GM21825 (cell line): Measurements from ENCODE around the gene CNP.
"Not testable (repeated sequence)": the region's sequence is repeated elsewhere in the genome, so short reads cannot be mapped to it uniquely, and the experiment has no call there.

Experiments
- ATAC-seq: cut with Tn5 transposase; IDR thresholded peaks from one replicate; pipeline ENCODE4 v1.9.1; 2021; ENCODE audit warnings: mild to moderate bottlenecking, moderate library complexity; ENCODE audit not compliant: unreplicated experiment

The CNP gene

DNA sequence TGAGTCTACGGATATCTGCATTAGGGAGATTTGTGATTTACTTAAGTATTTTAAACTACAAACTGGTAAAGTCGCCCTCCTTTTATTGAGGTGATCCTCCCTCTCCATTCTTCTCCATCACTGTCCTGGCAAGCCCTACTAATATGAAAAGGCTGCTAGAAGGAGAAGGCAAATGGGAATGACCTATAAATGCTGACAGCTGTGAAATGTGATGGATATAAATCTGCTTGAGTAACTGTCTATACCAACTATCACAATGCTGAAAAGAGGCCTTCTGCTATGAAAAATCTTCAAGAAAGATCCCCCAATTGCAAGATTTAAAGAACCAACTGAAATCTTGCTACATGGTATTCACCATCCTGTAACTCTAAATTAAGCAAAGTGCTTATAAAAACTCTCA is 35.1 kb downstream of the CNP start:
- ATAC-seq, result no peak

- no peak for ATAC-seq
Observed at GRCh38 chr17:42002175-42002791, 35.7 kb downstream of the CNP start.

GRCh38 chr17:42002792-42003301 is 36.3 kb downstream of the CNP start:
- no peak for ATAC-seq

- ATAC-seq, result no peak
Observed at GRCh38 chr17:42005166-42005565, 38.6 kb downstream of the CNP start.

DNA sequence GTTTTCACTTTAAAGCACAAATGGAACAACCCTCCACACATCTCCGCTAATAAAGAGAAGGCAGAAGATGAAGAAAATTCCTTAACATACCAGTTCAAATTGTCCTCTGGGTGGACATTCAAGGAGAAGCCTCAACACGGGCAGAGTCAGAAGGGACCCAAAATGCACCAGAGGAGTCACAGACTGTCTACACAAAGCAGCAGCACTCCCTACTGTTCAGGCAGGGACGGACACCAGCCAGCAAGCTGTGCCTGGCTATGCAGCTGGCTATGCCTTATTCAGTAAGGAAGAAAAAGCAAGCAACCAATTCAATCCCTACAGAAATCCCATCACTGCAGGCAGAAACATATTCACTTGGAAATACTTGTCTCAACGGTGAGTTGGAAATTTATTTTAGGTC is 42.6 kb downstream of the CNP start:
- ATAC-seq, result no peak

DNA sequence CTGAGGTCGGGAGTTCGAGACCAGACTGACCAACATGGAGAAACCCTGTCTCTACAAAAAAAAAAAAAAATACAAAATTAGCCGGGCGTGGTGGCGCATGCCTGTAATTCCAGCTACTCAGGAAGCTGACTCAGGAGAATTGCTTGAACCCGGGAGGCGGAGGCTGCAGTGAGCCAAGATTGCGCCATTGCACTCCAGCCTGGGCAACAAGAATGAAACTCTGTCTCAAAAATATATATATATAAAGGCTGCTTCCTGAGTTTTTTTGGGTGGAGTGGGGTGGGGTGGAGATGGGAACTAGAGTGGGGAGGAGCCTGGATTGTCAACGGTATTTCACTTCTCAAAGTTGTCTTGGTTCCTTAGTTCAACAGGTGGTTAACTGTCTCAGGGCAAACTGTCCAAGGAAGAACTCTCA is 43.7 kb downstream of the CNP start:
- not testable (repeated sequence) for ATAC-seq

DNA sequence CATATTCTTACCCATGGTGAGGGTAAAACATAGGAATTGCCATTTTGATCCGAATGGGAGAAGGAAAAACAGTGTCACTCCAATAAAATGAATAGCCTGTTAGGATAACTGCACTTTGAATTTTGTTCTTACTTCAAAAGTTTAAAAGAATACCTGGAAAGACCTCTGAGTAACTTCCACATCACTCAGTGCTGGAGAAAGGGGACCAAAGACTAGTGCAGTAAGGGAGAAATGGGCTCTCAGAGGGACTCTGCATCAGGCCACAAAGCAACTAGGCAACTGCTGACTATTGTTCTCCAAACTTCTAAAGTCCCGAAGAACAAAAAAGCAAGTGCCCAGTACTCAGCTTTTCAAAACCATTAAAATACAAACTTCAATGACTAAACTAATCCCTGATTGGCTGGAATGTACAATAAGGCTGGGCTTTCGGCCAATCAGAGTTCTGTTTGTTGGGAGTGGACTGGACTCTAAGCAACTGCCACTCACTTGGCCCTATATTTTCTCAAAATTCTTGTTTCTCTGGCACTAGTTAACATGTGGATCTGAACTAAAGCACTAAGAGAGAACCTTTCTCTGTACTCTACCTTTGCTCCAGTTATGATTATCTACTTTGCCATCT is 44.4 kb downstream of the CNP start:
- no peak for ATAC-seq

DNA sequence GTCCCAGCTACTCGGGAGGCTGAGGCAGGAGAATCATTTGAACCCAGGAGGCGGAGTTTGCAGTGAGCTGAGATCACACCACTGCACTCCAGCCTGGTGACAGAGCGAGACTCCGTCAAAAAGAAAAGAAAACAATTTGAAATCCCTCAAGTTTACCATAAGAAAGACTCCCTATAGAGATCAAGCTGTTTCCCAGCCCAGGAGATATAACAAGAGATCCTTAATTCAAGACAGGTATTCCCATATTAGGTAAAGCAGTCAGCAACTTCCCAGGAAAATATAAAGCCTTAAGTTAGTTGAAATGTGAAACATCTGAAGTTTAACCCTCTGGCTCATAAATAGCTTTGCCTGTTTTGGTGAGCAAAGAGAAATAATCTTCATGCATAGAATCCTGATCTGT is 45.8 kb downstream of the CNP start:
- ATAC-seq, result not testable (repeated sequence)

DNA sequence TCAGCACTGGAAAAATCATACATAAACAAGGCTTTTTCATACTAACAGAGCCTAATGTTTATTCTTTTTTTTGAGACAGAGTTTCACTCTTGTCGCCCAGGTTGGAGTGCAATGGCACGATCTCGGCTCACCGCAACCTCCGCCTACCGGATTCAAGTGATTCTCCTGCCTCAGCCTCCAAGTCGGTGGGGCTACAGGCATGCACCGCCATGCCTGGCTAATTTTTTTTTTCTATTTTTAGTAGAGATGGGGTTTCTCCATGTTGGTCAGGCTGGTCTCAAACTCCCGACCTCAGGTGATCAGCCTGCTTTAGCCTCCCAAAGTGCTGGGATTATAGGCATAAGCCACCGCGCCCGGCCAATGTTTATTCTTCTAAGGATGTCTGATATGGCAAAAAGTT is 47.1 kb downstream of the CNP start:
- not testable (repeated sequence) for ATAC-seq

DNA sequence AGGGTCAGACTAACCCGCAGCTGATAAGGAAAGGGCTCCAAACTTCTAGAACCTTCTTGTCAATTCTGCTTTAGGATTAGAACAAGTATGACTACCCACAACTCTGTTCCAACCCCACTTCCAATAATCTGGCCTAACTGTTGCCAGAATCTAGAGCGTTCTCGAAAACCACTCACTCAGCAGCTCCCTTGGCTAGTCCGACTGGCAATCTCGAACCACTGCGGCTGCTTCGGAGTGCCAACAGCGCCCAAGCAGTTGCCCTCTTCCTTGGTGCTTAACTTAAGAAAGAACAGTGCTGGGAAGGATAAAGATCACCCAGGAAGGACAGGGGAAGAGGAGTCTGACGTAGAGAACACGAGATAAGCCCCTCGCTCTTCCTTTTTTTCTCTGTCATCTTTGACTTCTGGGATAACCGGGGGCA is 49.8 kb downstream of the CNP start:
- no peak for ATAC-seq

GRCh38 chr17:42016941-42017865 is 50.6 kb downstream of the CNP start, which contains the start of gene DNAJC7:
DNAJC7 (minus strand) TSS chr17:42017439; CDS start chr17:42017416, 23 bp downstream.
- peak; percentile 72 for ATAC-seq

DNA sequence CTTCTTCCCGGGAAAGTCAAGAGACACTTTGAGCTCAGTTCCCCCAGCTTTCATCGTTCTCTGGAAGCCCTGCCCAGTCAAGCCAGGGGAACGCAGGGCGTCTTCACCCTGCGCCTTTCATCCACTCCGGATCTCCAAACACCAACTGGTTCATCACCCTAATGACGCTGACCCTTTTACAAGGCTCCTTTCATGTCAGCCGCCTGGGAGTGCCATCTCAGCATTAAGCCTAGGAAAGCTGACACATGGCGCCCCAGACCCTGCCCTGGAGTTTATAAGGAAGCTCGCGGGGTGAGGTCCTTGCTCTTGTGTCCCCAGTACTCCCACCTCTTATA is 51.2 kb downstream of the CNP start:
- no peak for ATAC-seq

- ATAC-seq, result no peak
Observed at GRCh38 chr17:42018339-42018738, 51.7 kb downstream of the CNP start.

DNA sequence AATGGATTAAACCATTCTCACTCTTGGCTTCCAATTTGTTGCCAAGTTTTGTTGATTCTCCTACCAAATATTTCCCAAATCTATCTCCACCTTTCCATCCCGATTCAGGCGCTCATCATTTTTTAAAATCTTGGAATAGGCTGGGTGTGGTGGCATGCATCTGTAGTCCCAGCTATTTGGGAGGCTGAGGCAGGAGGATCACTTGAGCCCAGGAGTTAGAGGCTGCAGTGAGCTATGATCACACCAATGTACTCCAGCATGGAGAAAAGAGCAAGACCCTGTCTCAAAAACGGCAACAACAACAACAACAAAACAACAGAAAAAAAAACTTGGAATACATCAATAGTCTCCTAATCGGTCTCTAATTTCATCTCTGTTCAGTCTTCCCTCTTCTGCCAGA is 52.4 kb downstream of the CNP start:
- ATAC-seq, result no peak

DNA sequence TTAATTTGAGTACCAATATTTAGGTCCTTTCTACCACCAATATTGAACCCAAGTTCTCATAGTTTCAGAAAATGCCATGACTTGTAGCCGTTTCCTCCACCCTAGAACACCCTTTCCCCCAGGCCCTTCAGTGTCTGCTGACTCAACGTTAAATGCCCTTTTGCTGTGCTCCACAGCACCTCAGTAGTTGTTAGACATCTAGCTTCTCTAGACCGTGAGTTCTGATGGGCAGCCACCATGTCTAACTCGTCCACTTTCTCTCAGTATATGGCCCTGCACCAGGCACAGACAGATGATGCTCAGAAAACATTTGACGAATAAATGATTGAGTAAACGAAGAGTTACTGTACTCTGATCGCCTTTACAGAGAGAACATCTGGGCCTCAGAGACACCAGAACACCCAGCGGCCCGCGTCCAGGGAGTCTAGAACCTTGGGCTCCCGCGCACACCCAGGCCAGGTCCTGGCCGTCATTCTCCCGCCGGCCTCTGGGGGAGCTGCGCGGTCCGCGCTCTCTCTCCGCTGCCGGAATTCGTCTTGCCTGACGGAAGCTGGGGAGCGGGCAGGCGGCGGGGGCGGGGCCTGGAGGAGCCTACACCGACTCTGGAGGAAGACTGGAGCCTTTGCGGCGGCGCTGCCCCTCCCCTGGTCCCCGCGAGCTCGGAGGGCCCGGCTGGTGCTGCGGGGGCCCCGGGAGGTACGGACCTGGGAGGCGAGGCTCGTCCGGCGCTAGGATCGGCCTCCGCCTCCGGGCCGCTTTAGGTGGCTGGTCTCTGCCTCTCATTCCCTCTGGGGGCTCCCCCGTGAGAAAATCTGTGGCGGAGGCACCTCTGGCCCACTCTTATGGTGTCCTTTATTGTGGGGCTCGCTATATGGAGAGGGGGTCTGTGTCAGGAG is 53.2 kb downstream of the CNP start, which contains the start of gene NKIRAS2:
NKIRAS2 (plus strand) TSS at position 582 of the 896 bp plus-strand sequence. CDS start 1,488 bp downstream, outside the sequence.
- peak; percentile 58 for ATAC-seq

DNA sequence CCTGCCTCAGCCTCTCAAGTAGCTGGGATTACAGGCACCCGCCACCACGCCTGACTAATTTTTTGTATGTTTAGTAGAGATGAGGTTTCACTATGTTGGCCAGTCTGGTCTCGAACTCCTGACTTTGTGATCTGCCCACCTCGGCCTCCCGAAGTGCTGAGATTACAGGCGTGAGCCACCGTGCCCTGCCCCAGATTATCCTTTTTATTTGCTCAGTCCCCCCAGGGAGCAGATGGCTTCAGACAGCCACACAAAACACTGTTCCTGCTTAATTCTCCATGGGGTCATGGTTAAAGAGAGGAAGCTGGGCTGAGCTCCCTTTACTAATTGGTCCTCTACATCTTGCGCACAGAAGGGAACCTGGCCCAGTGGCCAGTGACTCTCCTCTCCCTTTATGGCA is 54.2 kb downstream of the CNP start:
- not testable (repeated sequence) for ATAC-seq

GRCh38 chr17:42023524-42024349 is 57.1 kb downstream of the CNP start:
- ATAC-seq, result no peak

DNA sequence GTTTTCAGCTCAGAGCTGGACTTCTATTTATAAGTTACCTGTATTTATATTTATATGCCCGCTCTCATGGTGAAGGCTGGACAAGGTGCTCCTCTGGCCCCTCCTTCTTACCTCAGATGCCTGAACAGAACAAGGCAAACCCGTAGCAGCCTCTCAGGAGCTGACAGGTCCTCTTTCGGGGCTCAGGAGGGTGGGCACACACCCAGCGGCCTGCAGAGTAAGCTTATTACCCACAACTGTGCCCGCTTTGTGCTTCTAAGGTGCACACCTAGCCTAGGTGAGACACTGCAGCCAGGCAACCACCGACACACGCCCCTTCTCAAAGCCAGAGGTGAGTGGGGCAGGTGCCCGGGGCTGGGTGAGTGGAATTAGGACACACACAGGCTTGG is 58.6 kb downstream of the CNP start:
- no peak for ATAC-seq

- ATAC-seq, result no peak
Observed at GRCh38 chr17:42025936-42026335, 59.3 kb downstream of the CNP start.
